ENCODE measurements around the gene PDZD4.

GRCh38 chrX:153775293-153776119 lies 54.8 kb downstream of the PDZD4 start:
- no peak for TF ChIP-seq CTCF (IDR thresholded peaks at IDR 0.05; ENCODE audit: low read length)
- no peak for TF ChIP-seq EZH2 (optimal IDR thresholded peaks at IDR 0.05; ENCODE audit: low read depth, low read length)
